IPS DF 4.7 (cell line): ENCODE measurements around the gene OS9.
A peak's percentile ranks its signal among the peaks of the same experiment; 100 is the strongest.

Experiments used
- DNase-seq: peaks from one replicate; pipeline ENCODE4 v3.0.0-alpha.2; 2013; ENCODE audit warnings: low spot score; ENCODE audit errors: extremely low read depth

OS9 gene

DNA sequence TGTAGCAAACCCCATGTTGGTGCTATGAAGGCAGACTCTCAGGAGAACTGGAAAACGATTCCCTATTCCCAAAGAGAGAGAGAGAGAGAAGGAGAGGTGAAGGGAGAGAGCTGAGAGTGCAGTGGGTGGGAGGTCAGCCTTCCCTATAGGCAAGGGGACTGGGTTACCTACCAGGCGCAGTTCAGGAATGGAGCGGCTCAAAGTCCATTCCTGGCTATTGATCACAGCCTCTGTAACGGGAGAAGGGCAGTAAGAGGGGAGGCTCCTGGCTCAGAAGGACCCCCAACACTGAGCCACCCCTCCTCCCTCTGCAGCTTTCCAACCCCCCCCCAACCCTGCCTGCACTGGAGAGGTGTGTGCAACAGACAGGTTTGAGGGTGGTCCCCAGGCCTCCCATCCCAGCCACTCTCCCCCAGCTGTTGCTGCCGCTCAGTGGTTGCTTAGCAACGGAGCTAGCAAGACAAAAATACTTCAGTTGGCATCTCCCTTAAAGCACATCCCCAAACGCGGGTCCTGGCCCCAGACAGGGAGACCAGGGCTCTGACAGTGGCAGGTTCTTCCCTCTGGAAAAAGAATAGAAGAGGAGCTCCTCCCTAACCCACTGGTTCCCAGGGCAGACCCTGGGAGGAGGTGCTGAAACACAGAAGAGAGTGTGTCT, 41.4 kb downstream of the OS9 start:
- no peak for DNase-seq

GRCh38 chr12:57735952-57736740, 42.2 kb downstream of the OS9 start:
- DNase-seq = no peak

DNA sequence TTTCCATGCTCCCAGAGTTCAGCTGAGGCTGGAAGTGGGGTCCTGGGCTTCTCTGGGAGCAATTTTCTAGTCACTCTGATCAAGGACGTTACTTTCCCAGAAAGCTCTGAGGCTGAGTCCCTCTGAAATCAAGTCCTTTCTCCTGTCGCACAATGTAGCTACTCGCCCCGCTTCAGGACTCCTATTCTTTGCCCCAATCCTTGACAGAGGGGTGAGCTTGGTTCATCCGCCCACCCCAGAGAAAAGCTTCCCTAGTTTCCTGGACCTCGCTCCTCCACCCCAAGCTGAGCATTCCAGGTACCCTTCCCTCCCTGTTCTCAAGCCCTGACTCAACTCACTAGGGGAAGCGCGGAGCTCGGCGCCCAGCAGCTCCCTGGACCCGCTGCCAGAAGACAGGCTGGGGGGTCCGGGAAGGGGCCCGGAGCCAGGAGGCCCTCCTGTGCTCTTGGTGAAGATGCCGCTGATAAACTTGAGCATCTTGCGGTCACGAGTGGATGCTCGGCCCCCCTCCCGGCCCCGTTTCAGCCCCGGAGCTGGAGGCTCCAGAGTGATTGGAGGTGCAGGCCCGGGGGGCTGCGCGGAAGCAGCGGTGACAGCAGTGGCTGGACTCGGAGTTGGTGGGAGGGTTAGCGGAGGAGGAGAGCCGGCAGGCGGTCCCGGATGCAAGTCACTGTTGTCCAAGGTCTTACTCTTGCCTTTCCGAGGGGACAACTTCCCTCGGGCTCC, 43.0 kb downstream of the OS9 start:
- DNase-seq = no peak

DNA sequence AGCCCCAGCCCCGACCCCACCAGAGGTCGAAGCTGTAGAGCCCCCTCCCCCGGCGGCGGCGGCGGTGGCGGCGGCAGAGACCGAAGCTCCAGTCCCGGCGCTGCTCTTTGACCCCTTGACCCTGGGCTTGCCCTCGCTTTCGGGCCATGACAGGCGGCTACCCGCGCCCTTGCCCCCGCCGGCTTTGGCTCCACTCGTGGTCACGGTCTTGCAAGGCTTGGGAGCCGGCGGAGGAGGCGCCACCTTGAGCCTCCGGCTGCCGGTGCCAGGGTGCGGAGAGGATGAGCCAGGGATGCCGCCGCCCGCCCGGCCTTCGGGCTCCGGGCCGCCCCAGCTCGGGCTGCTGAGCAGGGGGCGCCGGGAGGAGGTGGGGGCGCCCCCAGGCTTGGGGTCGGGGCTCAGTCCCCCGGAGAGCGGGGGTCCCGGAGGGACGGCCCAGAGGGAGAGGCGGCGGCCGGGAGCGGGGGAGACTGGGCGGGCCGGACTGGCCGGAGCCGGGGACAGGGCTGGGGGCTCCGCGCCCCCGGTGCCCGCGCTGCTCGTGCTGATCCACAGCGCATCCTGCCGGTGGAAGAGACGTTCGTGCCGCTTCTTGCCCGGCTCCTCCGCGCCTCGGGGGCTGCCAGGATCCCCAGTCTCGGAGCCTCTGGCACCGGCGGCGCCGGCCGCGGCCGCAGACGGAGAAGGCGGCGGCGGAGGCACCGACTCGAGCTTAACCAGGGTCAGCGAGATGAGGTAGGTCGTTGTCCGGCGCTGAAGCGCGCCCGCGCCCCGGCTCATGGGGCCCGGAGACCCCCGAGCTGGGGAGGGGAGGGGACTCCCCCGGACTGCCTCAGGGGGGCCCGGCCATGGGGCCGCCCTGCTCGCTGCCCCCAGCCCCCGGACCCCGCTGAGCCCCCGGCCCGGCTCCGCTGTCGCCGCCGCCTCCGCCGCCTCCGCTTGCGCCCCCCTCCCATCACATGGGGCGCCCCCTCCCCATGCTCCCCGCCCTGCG, 43.8 kb downstream of the OS9 start:
- DNase-seq = no peak

DNA sequence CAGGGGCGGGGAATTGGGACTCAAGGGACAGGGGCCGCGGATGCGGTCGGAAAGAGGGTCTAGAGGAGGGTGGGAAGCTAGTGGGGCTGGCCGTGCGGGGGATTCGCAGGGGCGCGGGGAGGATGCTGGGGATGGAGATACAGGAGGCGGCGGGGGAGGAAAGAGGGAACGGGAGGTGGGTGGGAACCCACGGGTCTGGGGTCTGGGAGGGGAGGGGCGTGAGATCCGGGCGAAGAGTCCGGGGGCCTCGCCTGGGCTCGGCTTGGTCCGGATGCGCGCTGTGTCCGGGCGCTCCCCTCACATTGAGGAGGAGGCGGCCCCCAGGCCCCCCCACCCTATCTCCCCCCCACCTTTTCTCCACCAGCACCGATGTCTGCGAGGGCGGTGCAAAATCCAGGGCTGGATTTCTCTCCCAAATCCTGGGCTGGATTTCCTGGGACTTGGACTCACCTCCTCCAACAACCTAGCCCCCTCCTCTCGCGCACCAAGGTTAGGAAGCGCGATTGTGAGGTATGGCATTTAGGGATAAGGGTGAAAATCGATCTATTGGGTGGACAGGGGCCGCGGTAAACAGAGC, 44.8 kb downstream of the OS9 start, which contains the start of gene AGAP2:
TSS of gene AGAP2 (minus strand) at position 82 of the 577 bp plus-strand sequence. CDS start 496 bp downstream, outside the sequence.
- DNase-seq = no peak

DNA sequence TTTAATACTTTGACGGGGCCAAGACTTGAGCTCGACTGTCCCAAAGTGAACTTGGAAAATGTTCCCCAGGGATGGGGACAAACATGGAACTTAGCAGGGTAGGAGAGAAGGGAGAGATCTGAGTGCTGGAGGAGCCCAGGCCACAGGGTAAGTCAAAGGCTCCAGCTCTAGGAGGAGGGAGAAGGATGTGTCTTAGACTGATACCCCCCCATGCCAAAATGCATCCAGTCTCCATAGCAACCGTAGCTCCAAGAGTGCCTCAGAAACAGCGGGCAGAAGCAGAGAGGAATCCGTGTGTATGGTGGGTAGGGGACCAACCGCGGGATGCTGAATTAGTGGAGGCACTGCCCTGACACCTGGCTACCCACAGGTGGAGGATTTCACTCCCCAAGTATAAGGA, 45.5 kb downstream of the OS9 start:
- no peak for DNase-seq

DNA sequence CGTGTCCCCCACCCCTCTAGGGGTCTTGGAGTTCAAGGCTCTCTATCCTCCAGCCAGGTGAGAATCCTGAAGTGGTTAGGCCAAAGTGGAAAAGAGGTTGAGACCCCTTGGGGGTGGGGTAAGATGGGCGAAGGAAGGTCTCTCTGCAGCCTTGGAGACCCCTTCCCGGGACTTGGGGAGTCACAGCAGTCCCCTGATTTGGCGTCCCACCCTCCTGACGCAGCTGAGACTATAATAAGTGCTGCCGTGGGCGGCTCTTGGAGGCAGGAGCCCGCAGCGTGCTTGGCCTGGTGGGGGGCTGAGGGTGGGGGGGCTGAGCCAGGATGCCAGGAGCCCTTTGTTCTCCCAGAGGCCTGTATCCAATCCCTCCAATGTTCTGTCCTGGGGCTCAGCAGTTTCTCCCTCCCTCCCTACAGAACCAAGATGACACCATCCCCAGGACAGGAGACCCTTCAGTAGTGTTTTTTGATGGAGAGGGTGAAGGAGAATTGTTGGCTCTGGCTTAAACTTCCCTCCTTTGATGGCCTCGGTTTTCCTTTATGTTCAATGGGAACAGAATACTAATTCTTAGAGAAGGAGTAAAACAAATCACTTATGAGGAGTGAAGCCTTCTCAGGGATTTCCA, 46.1 kb downstream of the OS9 start:
- no peak for DNase-seq

GRCh38 chr12:57740656-57741412, 46.9 kb downstream of the OS9 start:
- DNase-seq = no peak

DNA sequence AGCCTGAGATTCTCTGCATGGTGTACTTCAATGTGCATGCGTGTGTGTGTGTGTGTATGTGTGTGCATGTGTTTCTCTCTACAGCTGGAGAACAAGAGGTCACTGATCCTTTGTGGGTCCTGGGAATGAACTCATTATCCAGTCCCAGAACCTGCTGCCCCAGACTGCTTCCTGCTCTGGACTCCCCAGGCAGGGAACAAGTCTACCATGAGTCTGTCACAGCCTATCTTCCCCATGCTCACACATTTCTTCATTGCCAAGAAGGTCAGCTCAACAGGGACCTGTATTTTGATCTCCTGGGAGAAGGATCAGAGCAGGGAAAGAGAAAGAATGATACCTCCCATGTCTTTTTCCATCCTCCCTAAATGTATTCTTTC, 47.5 kb downstream of the OS9 start:
- DNase-seq = no peak

GRCh38 chr12:57741844-57742738, 48.2 kb downstream of the OS9 start:
- no peak for DNase-seq

DNA sequence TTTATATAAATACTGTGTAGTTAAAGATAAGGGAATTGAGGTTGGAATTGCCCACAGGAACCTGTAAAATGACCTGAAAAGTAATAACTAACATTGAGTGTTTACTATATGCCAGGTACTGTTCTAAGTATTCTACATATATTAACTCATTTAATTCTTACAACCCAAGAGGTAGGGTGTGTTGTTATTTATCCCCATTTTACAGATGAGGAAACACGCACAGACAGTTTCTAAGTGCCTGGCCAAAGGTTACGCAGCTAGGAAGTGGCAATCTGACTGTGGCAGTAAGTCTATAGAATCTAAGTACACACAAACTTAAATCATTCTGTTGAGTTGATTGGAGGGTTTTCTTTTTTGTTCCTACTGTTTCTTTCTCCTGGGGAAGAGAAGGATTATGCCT, 49.8 kb downstream of the OS9 start:
- DNase-seq = no peak

DNA sequence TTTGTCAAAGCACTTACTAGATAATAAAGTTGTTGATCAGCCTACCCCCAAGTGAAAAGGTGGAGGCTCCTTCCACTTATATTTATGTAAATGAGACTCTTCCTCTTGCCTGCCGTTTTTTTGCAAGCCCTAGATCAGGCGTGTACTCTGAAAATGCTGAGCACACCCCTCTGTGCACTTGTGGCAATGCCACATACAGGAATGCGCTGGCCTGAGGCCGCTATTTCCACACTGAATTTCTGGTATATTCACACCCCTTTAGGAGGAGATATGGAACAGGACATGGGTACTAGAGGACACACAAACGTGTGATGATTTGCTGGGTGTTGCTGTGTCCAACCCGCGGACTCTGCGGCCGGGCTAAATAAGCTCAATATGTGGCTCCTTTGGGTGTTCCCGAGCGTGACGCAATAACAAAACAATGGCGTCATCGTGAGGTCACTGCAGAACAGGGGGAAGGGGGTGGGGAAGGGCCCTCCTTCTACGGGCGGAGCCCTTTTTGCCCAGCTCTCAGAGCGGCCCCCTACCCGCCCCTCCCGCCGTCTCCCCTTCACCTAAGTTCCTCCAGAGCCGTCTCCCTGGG, 50.4 kb downstream of the OS9 start:
- DNase-seq = no peak

DNA sequence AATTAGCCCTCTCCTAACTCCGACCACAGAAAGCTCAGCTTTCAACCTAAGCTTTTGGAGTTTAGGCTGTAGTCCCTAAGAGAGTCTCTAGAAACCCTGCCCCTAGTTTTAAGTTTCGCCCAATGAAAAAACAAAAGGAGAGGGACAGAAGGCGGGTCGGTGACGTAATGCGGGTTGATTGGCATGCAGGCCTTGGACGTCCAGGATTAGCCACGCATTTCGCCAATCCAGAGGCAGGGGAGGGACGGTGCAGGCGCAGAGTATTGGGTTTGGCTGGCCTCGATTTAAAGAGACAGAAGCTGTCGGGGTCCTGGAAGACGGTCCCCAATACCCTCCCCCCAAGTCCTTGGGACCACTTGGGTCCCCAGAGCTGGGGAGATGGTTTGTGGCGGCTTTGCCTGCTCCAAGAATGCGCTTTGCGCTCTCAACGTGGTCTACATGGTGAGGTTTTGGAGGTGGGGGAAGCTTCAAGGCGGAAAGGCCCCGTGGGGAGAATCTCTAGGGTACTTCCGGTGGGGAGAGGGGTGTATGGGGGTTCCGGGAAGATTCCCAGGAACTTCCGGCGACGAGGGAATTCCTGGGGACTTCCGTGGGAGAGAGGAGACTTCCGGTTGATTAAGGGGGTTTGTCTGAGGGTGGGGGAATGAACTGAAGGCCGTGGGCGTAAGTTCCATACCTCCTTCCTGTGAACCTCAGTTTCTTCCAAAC, 51.0 kb downstream of the OS9 start, which contains the start of gene TSPAN31:
TSS of gene TSPAN31 (plus strand) at position 263 of the 708 bp plus-strand sequence. CDS start at position 379, 116 bp downstream.
- peak; percentile 98 for DNase-seq

DNA sequence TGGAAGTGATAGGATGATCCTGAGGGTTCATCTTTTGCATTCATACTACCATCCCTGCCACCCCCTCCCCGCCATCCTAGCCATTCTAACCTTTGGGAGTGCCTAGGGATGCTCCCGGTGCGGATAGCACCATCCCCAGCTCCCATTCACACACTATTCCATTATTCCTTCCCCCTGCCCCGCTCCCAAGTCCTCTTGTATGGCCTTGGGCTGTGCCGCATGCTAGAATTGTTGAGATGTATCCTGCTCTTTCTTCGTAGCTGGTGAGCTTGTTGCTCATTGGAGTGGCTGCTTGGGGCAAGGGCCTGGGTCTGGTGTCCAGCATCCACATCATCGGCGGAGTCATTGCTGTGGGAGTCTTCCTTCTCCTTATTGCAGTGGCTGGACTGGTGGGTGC, 51.6 kb downstream of the OS9 start:
- DNase-seq = no peak

DNA sequence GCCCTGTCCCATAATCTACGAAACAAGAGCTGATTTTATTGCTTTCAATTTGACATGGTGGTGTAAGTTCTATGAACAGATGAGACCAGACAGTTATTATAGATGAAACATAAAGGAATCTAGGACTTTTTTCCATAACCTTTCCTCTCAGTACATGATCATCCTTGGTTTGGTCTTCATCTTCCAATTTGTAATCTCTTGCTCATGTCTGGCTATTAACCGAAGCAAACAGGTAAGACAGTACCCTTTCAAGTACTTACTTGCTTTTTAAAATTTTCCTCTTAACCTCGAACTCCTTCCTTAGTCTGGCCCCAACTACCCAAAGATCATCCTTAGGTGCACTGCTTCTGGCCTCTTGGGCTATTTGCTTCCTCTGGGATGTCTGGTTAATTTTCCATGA, 52.1 kb downstream of the OS9 start:
- no peak for DNase-seq

DNA sequence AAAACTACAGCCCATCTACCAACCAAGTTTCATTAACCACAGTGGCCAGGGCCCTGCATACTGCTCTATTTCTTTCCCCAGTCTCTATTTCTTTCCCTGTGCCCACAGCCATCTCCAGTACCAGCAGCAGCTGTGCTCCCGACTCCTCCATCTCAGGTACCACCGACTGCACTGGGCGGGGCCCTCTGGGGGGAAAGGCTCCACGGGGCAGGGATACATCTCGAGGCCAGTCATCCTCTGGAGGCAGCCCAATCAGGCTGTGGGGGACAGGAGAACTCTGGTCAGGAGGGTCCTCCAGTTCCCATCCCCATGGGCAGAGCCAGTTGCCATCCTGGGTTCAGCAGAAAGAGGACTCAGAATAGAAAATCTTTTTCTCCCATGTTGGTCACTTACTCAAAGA, 55.1 kb downstream of the OS9 start:
- no peak for DNase-seq
